Heart left ventricle (tissue), 16 donors: ENCODE measurements around the gene PARP3. TPM values are rescaled to one million over a fixed set of nuclear protein-coding genes. Genes with fewer than 3 reads are reported as not detected.

Experiments used
- ATAC-seq, 4 donors: fragments of 200-7000 bp; cut with Tn5 transposase; one replicate each; pipeline ENCODE4 v1.9.1; 2020 to 2022; ENCODE audit warnings: moderate library complexity in 4 of 4, mild to moderate bottlenecking in 3 of 4, moderate number of reproducible peaks in 1 of 4
- DNase-seq, 5 donors: peaks; one replicate each; pipeline ENCODE4 v3.0.0-alpha.2; 2020
- H3K27ac ChIP-seq, 12 donors: fragments of 200-600 bp; sonication (generic) in 4 of 12; one replicate each; pipeline versions ENCODE4 v1.5.0 to v1.8.0; 2016 to 2022; ENCODE audit warnings: mild to moderate bottlenecking in 2 of 12
- H3K27me3 ChIP-seq, 9 donors: fragments of 200-600 bp; sonication (generic) in 2 of 9; one replicate each; pipeline versions ENCODE4 v1.5.1 to v1.8.0; 2016 to 2022; ENCODE audit warnings: mild to moderate bottlenecking in 3 of 9
- H3K36me3 ChIP-seq, 9 donors: fragments of 200-600 bp; sonication (generic) in 2 of 9; one replicate each; pipeline versions ENCODE4 v1.5.0 to v1.8.0; 2018 to 2022; ENCODE audit warnings: mild to moderate bottlenecking in 2 of 9
- H3K4me1 ChIP-seq, 12 donors: fragments of 200-600 bp; sonication (generic) in 4 of 12; one replicate each; pipeline versions ENCODE4 v1.5.0 to v1.8.0; 2016 to 2022; ENCODE audit warnings: mild to moderate bottlenecking in 3 of 12
- H3K4me3 ChIP-seq, 12 donors: fragments of 200-600 bp; sonication (generic) in 4 of 12; one replicate each; pipeline versions ENCODE4 v1.5.0 to v1.8.0; 2017 to 2022; ENCODE audit warnings: mild to moderate bottlenecking in 9 of 12, moderate library complexity in 4 of 12
- H3K9me3 ChIP-seq, 12 donors: fragments of 200-600 bp; sonication (generic) in 4 of 12; one replicate each; pipeline versions ENCODE4 v1.5.0 to v1.8.0; 2016 to 2022; ENCODE audit warnings: mild to moderate bottlenecking in 1 of 12
- CTCF ChIP-seq, 12 donors: fragments of 200-600 bp; sonication (generic) in 4 of 12; IDR thresholded peaks; one replicate each; pipeline versions ENCODE4 v1.5.0 to v1.8.0; 2018 to 2022; ENCODE audit warnings: antibody characterized with exemption in 12 of 12, mild to moderate bottlenecking in 5 of 12
- POLR2A ChIP-seq, 2 donors: fragments of 450-650 bp; IDR thresholded peaks; one replicate each; pipeline ENCODE4 v1.6.1; 2017; ENCODE audit warnings: antibody characterized with exemption in 2 of 2, mild to moderate bottlenecking in 2 of 2, moderate library complexity in 2 of 2
- WGBS, 4 donors: extraction: QIAGEN DNeasy Blood & Tissue Kit in 2 of 4; methylation state at CpG; one replicate each; pipeline versions ENCODE4 v1.1.5 to v1.1.7; 2013 to 2018; 5-methylcytosine and 5-hydroxymethylcytosine counted together
- intact Hi-C, 10 donors: fragments of 100-400 bp; cut with DNase I; formaldehyde crosslinking; loops; one replicate each; pipeline versions ENCODE4 v1.11.1 to v1.14.2; 2022
- polyA plus RNA-seq, 2 donors: library from polyadenylated mRNA; stranded (reverse); fragments of 200-250 nt; gene quantifications; one replicate each; pipeline ENCODE4 v1.2.3, GENCODE V29; 2013
- total RNA-seq, 9 donors: library from RNA; depleted of rRNA in 2 of 9; stranded (reverse); fragments of >200 nt in 2 of 9; fragmentation: NEBNext Ultra II Directional in 3 of 9; extraction: Animal tissue kit (Norgen Biotek cat#: 25700) in 3 of 9; gene quantifications; one replicate each; pipeline versions ENCODE4 v1.1.0 to v1.2.4, GENCODE V29; 2016 to 2023
- donor health status: ischemic (EF 13 %, LVEDD 7.1; RV severe dilation, severe dysfunction).
- donor health status: healthy with polysubstance abuse.
- donor health status: DM: no; HTN: yes; CAD: no.
- donor health status: DM: no; HTN: no; CAD: no.
- donor health status: ischemic (EF 25% LVEDD 6.9; RV normal size, moderate dysfunction).
- donor health status: ischemic (EF 25% LVEDD 5.7; RV mildly dilated, moderate dysfunction).
- donor health status: healthy.
- donor health status: DM: yes; HTN: yes; CAD: no.
- donor health status: ischemic (EF 35%, LVEDD 5.7; RV mildly dilated, moderate dysfunction).
- donor health status: nonischemic (EF 11% LVEDD 7.7; RV severe dilation, severe dysfunction).
- donor health status: DM: yes; HTN: yes; CAD: no.
- donor health status: PGD.
- donor health status: ischemic (EF 29% LVEDD 5.4; RV normal size, mild dysfunction).
- donor health status: nonischemic (EF 23%, LVEDD 6.1; RV moderate dilation, normal function).

PARP3 gene
- total and polyA plus RNA-seq, 11 donors, result 7.0 to 37.5 (median 13.9) TPM

- intact Hi-C loops, result no loop called here
- Histone ChIP-seq H3K27ac (no peak overlapping the region), H3K4me3 (no peak overlapping the region), H3K36me3 (peaks cover 0 to 69% (median 51%) of the 10 kb centered on the region in 9 donors), H3K4me1 (peaks cover 0 to 3% (median 0%) of the 10 kb centered on the region in 12 donors), H3K9me3 (no peaks in the 10 kb centered on the region), H3K27me3 (no peaks in the 10 kb centered on the region)
- WGBS, 4 donors, result 89 to 93% (median 92%) methylated on average over 25 to 28 of the region's 28 CpGs
- TF ChIP-seq CTCF (IDR thresholded peaks at IDR 0.05) (no peak), POLR2A (IDR thresholded peaks at IDR 0.05) (no peak)
- no peak for ATAC-seq
- peak in 1 of 5 donors; percentile 15 for DNase-seq
These were observed 6.9 kb upstream of the PARP3 start for GRCh38 chr3:51934991-51935885.

GRCh38 chr3:51935886-51936755, 6.0 kb upstream of the PARP3 start:
- H3K4me3 ChIP-seq, result no peak overlapping the region
- DNase-seq (peak in 1 of 5 donors; percentile 14), ATAC-seq (no peak)
- H3K9me3 ChIP-seq, result no peaks in the 10 kb centered on the region
- peaks cover 0 to 69% (median 51%) of the 10 kb centered on the region in 9 donors for H3K36me3 ChIP-seq
- intact Hi-C loops, result no loop called here
- TF ChIP-seq POLR2A (IDR thresholded peaks at IDR 0.05) (no peak), CTCF (IDR thresholded peaks at IDR 0.05) (no peak)
- H3K27ac ChIP-seq, result no peak overlapping the region
- WGBS, 4 donors, result 97 to 98% (median 97%) methylated on average over 24 to 25 of the region's 25 CpGs
- no peaks in the 10 kb centered on the region for H3K27me3 ChIP-seq
- H3K4me1 ChIP-seq, result peaks cover 0 to 12% (median 6%) of the 10 kb centered on the region in 12 donors

GRCh38 chr3:51937014-51937413, 5.1 kb upstream of the PARP3 start:
- Histone ChIP-seq H3K27ac (no peak overlapping the region), H3K27me3 (no peaks in the 10 kb centered on the region), H3K4me3 (no peak overlapping the region), H3K4me1 (peaks cover 0 to 16% (median 10%) of the 10 kb centered on the region in 12 donors), H3K36me3 (peaks cover 0 to 68% (median 51%) of the 10 kb centered on the region in 9 donors), H3K9me3 (no peaks in the 10 kb centered on the region)
- no peak for TF ChIP-seq CTCF (IDR thresholded peaks at IDR 0.05)
- TF ChIP-seq POLR2A (IDR thresholded peaks at IDR 0.05), result no peak
- 75 to 87% (median 81%) methylated on average over 8 to 9 of the region's 9 CpGs for WGBS, 4 donors
- ATAC-seq (no peak), DNase-seq (no peak)
- intact Hi-C loops, result no loop called here
